HG03025 (cell line): Measurements from ENCODE around the gene TFDP3.

Experiments used
- ATAC-seq: cut with Tn5 transposase; IDR thresholded peaks from one replicate; pipeline ENCODE4 v1.9.1; 2021; ENCODE audit warnings: mild to moderate bottlenecking, moderate library complexity; ENCODE audit not compliant: unreplicated experiment, low FRiP score

TFDP3 gene

GRCh38 chrX:133188631-133189030 is 29.5 kb downstream of the TFDP3 start:
- ATAC-seq = no peak

DNA sequence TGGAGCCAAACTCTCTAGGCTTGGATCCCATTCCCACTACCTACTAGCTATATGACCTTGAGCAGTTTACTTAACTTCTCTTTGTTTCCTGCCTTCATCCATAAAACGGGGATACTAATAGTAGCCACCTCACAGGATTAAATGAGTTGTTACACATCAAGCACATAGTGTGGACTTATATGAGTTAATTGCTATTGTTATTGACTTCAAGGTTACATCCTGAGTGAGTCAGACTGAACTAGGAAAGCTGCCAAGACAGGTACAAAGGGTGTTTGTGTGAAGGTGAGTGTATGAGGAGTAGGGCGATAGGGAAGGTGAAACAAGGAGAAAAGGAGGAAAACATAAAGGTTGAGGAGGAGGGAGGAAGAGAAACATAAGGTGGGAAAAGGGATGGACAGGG is 32.2 kb downstream of the TFDP3 start:
- no peak for ATAC-seq

GRCh38 chrX:133185119-133185518 is 33.0 kb downstream of the TFDP3 start:
- no peak for ATAC-seq

DNA sequence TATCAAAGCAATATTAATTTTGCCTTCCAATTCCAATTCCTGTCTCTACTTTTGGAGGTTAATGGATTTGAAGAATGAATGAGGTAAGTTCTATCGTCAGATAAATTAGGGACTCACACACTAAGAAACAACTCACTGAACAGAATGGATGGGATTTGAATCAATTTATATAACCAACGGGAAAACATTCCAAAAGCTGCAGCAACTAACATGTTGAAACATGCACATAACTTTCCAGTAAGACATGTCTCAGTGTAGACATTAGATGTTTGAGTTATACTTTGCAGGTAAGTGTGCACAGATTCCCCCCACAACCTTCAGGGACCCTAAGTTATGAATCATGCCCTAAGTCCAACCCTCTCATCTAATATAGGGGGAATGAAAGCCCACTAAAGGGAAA is 34.3 kb downstream of the TFDP3 start:
- no peak for ATAC-seq

- no peak for ATAC-seq
Observed at GRCh38 chrX:133179500-133179899, 38.7 kb downstream of the TFDP3 start.

- ATAC-seq = no peak
Observed at GRCh38 chrX:133177202-133177601, 41.0 kb downstream of the TFDP3 start.

GRCh38 chrX:133175605-133176004 is 42.5 kb downstream of the TFDP3 start:
- ATAC-seq = no peak

- no peak for ATAC-seq
Observed at GRCh38 chrX:133175162-133175561, 43.0 kb downstream of the TFDP3 start.

DNA sequence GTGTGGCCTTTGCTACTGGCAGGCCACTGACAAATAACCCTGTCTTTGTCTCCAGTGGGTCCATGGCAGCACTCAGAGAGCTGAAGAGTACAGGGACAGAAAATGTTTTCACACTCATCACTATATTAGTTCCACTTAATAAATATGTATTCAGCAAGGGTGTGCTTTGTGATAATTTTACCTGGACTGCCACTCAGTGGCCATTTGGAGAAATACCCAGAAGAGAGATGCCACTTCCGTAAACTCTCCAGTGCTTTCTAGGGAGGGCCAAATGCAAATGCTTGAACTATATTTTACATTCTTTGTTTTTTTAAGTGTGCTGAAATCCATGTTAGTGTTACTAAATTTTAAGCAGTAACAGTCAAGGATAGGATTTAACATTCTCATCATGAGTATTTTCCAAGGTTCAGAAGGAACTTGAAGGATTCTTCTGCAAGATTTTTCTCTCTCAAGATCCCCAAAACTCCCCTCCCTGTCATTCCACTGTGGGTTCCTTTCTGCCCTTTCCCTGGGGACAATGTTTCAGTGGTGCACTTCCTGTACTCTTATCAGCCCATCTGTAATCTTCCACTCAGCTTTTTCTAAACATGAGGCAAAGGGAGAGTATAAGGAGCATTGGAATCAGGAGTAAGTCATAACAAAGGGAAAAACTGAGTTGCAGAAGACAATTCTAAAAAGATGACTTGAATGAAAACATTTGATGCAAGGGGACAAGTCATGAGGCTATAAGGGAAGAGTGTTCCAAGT is 46.0 kb downstream of the TFDP3 start:
- no peak for ATAC-seq
